Duodenal mucosa (tissue), 2 donors: ENCODE measurements around the gene CIC.
A peak's percentile ranks its signal among the peaks of the same experiment; 100 is the strongest.

Source experiments
- H3K27ac ChIP-seq: one replicate; pipeline ENCODE4 v1.7.0; 2013; ENCODE audit warnings: low read depth, low read length
- H3K27me3 ChIP-seq, 2 donors: one replicate each; pipeline ENCODE4 v1.7.0; 2013; ENCODE audit warnings: low read length in 2 of 2, control low read depth in 1 of 2; ENCODE audit not compliant: insufficient read depth in 2 of 2, control insufficient read depth in 1 of 2
- H3K36me3 ChIP-seq, 2 donors: one replicate each; pipeline ENCODE4 v1.7.0; 2013; ENCODE audit warnings: low read length in 2 of 2, control low read depth in 1 of 2; ENCODE audit not compliant: insufficient read depth in 2 of 2, control insufficient read depth in 1 of 2
- H3K4me1 ChIP-seq, 2 donors: one replicate each; pipeline ENCODE4 v1.7.0; 2013; ENCODE audit warnings: low read length in 2 of 2, control low read depth in 1 of 2; ENCODE audit not compliant: insufficient read depth in 2 of 2, control insufficient read depth in 1 of 2
- H3K4me3 ChIP-seq, 2 donors: one replicate each; pipeline ENCODE4 v1.7.0; 2013; ENCODE audit warnings: low read length in 2 of 2, low read depth in 1 of 2
- H3K9ac ChIP-seq, 2 donors: one replicate each; pipeline ENCODE4 v1.7.0; 2013; ENCODE audit warnings: low read length in 2 of 2, low read depth in 1 of 2
- H3K9me3 ChIP-seq, 2 donors: one replicate each; pipeline ENCODE4 v1.7.0; 2013; ENCODE audit warnings: low read length in 2 of 2, control low read depth in 1 of 2; ENCODE audit not compliant: control insufficient read depth in 1 of 2

CIC gene

GRCh38 chr19:42294471-42295137 is 25.6 kb downstream of the CIC start:
- peaks cover 15 to 46% of the 10 kb centered on the region in 2 donors for H3K36me3 ChIP-seq

GRCh38 chr19:42295342-42295741 is 26.3 kb downstream of the CIC start:
- H3K9me3 ChIP-seq, result no peaks in the 10 kb centered on the region
- H3K27me3 ChIP-seq, result no peaks in the 10 kb centered on the region
- peaks cover 15 to 39% of the 10 kb centered on the region in 2 donors for H3K36me3 ChIP-seq
- peaks cover 5 to 8% of the 10 kb centered on the region in 2 donors for H3K4me1 ChIP-seq
- no peak overlapping the region for H3K9ac ChIP-seq
- no peak overlapping the region for H3K4me3 ChIP-seq
- H3K27ac ChIP-seq, result no peak overlapping the region

More at GRCh38 chr19:42294471-42295137, 25.6 kb downstream of the CIC start:
- no peaks in the 10 kb centered on the region for H3K27me3 ChIP-seq
- no peak overlapping the region for H3K27ac ChIP-seq
- peaks cover 5 to 8% of the 10 kb centered on the region in 2 donors for H3K4me1 ChIP-seq
- H3K9ac ChIP-seq, result no peak overlapping the region
- H3K4me3 ChIP-seq, result no peak overlapping the region
- no peaks in the 10 kb centered on the region for H3K9me3 ChIP-seq

- peaks cover 5 to 8% of the 10 kb centered on the region in 2 donors for H3K4me1 ChIP-seq
Measured at GRCh38 chr19:42295831-42296525, 26.9 kb downstream of the CIC start.

GRCh38 chr19:42297039-42297438 is 28.0 kb downstream of the CIC start:
- Histone ChIP-seq H3K36me3 (peaks cover 10 to 27% of the 10 kb centered on the region in 2 donors), H3K4me3 (no peak overlapping the region), H3K4me1 (peaks cover 7 to 8% of the 10 kb centered on the region in 2 donors), H3K9ac (no peak overlapping the region), H3K27ac (no peak overlapping the region), H3K9me3 (no peaks in the 10 kb centered on the region), H3K27me3 (no peaks in the 10 kb centered on the region)

More at GRCh38 chr19:42295831-42296525, 26.9 kb downstream of the CIC start:
- no peak overlapping the region for H3K4me3 ChIP-seq
- no peaks in the 10 kb centered on the region for H3K27me3 ChIP-seq
- H3K9ac ChIP-seq, result no peak overlapping the region
- H3K9me3 ChIP-seq, result no peaks in the 10 kb centered on the region
- no peak overlapping the region for H3K27ac ChIP-seq
- H3K36me3 ChIP-seq, result peaks cover 14 to 32% of the 10 kb centered on the region in 2 donors

GRCh38 chr19:42301646-42302203 is 32.7 kb downstream of the CIC start, which contains the start of gene PRR19:
Gene PRR19, plus strand, starts transcription at chr19:42302132. Its CDS starts 7,453 bp downstream, at chr19:42309585.
- no peaks in the 10 kb centered on the region for H3K9me3 ChIP-seq
- H3K27ac ChIP-seq, result no peak within 1 kb of the TSS
- H3K27me3 ChIP-seq, result no peaks in the 10 kb centered on the region
- H3K36me3 ChIP-seq, result no peaks in the 10 kb centered on the region
- H3K4me1 ChIP-seq, result peaks cover 11 to 14% of the 10 kb centered on the region in 2 donors
- peak within 1 kb of the TSS; percentile 48 to 86 for H3K9ac ChIP-seq
- peak within 1 kb of the TSS; percentile 73 to 90 for H3K4me3 ChIP-seq

GRCh38 chr19:42303101-42303464 is 34.0 kb downstream of the CIC start:
- H3K27me3 ChIP-seq, result no peaks in the 10 kb centered on the region
- peak overlapping the region in 1 of 2 donors; percentile 48 for H3K9ac ChIP-seq
- H3K9me3 ChIP-seq, result no peaks in the 10 kb centered on the region
- H3K4me1 ChIP-seq, result peaks cover 11 to 14% of the 10 kb centered on the region in 2 donors
- H3K4me3 ChIP-seq, result peak overlapping the region; percentile 73 to 90
- H3K36me3 ChIP-seq, result no peaks in the 10 kb centered on the region
- no peak overlapping the region for H3K27ac ChIP-seq

GRCh38 chr19:42303876-42304275 is 34.8 kb downstream of the CIC start:
- H3K27me3 ChIP-seq, result no peaks in the 10 kb centered on the region
- H3K4me3 ChIP-seq, result no peak overlapping the region
- H3K9ac ChIP-seq, result no peak overlapping the region
- no peak overlapping the region for H3K27ac ChIP-seq
- no peaks in the 10 kb centered on the region for H3K9me3 ChIP-seq
- H3K36me3 ChIP-seq, result no peaks in the 10 kb centered on the region
- peaks cover 11 to 14% of the 10 kb centered on the region in 2 donors for H3K4me1 ChIP-seq

GRCh38 chr19:42306646-42307045 is 37.6 kb downstream of the CIC start:
- Histone ChIP-seq H3K9ac (no peak overlapping the region), H3K4me1 (peaks cover 7 to 10% of the 10 kb centered on the region in 2 donors), H3K27ac (no peak overlapping the region), H3K27me3 (no peaks in the 10 kb centered on the region), H3K4me3 (no peak overlapping the region), H3K9me3 (no peaks in the 10 kb centered on the region), H3K36me3 (no peaks in the 10 kb centered on the region)

GRCh38 chr19:42309686-42310085 is 40.6 kb downstream of the CIC start:
- H3K36me3 ChIP-seq, result no peaks in the 10 kb centered on the region

GRCh38 chr19:42311657-42312056 is 42.6 kb downstream of the CIC start:
- H3K27me3 ChIP-seq, result peaks cover 17 to 30% of the 10 kb centered on the region in 2 donors

More at GRCh38 chr19:42309686-42310085, 40.6 kb downstream of the CIC start:
- Histone ChIP-seq H3K27ac (no peak overlapping the region), H3K4me3 (no peak overlapping the region), H3K9ac (no peak overlapping the region), H3K9me3 (no peaks in the 10 kb centered on the region), H3K27me3 (peaks cover 14 to 24% of the 10 kb centered on the region in 2 donors), H3K4me1 (peaks cover 0 to 7% of the 10 kb centered on the region in 2 donors)

More at GRCh38 chr19:42311657-42312056, 42.6 kb downstream of the CIC start:
- Histone ChIP-seq H3K9ac (no peak overlapping the region), H3K4me1 (peaks cover 0 to 7% of the 10 kb centered on the region in 2 donors), H3K27ac (no peak overlapping the region), H3K36me3 (no peaks in the 10 kb centered on the region), H3K9me3 (no peaks in the 10 kb centered on the region), H3K4me3 (no peak overlapping the region)
